KMS-11 (cell line): ENCODE results near the gene ELF4.

Source experiments
- H2AFZ ChIP-seq: fragments of 200-600 bp; sonication (generic); 2 replicates; pipeline ENCODE4 v1.6.1; 2016; ENCODE audit warnings: antibody characterized with exemption, mixed run types, low read depth
- H3K27ac ChIP-seq: fragments of 200-600 bp; sonication (generic); 2 replicates; pipeline ENCODE4 v1.6.1; 2016; ENCODE audit warnings: mild to moderate bottlenecking, mixed run types
- H3K27me3 ChIP-seq: fragments of 200-600 bp; sonication (generic); 2 replicates; pipeline ENCODE4 v1.6.1; 2017; ENCODE audit warnings: mild to moderate bottlenecking, low read depth, mixed run types, moderate library complexity; ENCODE audit not compliant: insufficient read depth
- H3K36me3 ChIP-seq: fragments of 200-600 bp; sonication (generic); 2 replicates; pipeline ENCODE4 v1.6.1; 2017; ENCODE audit warnings: mild to moderate bottlenecking, mixed run types; ENCODE audit not compliant: insufficient read depth
- H3K4me1 ChIP-seq: fragments of 200-600 bp; sonication (generic); 2 replicates; pipeline ENCODE4 v1.6.1; 2016; ENCODE audit warnings: mild to moderate bottlenecking, low read depth, mixed run types; ENCODE audit not compliant: poor library complexity, severe bottlenecking
- H3K4me2 ChIP-seq: fragments of 200-600 bp; sonication (generic); 2 replicates; pipeline ENCODE4 v1.7.0; 2016; ENCODE audit warnings: mild to moderate bottlenecking, mixed run types
- H3K4me3 ChIP-seq: fragments of 200-600 bp; sonication (generic); IDR thresholded peaks from 2 replicates; pipeline ENCODE4 v1.6.1; 2017; ENCODE audit warnings: low read depth, low read length, mixed read lengths; ENCODE audit not compliant: insufficient read depth
- H3K79me2 ChIP-seq: fragments of 200-600 bp; sonication (generic); 2 replicates; pipeline ENCODE4 v1.6.1; 2016; ENCODE audit warnings: low read depth, mixed run types; ENCODE audit not compliant: insufficient read depth
- H3K9ac ChIP-seq: fragments of 200-600 bp; sonication (generic); 2 replicates; pipeline ENCODE4 v1.6.1; 2016; ENCODE audit warnings: mild to moderate bottlenecking, mixed run types
- H4K20me1 ChIP-seq: fragments of 200-600 bp; sonication (generic); 2 replicates; pipeline ENCODE4 v1.6.1; 2016; ENCODE audit warnings: mild to moderate bottlenecking, mixed run types; ENCODE audit not compliant: insufficient read depth
- TF ChIP-seq, protein P1 (sequence below): fragments of 200-600 bp; sonication (generic); conservative IDR thresholded peaks from 2 replicates; pipeline ENCODE4 v1.6.1; 2017; ENCODE audit warnings: low read depth, mild to moderate bottlenecking, antibody characterized with exemption, low read length, moderate library complexity, mixed read lengths

The ELF4 gene

DNA sequence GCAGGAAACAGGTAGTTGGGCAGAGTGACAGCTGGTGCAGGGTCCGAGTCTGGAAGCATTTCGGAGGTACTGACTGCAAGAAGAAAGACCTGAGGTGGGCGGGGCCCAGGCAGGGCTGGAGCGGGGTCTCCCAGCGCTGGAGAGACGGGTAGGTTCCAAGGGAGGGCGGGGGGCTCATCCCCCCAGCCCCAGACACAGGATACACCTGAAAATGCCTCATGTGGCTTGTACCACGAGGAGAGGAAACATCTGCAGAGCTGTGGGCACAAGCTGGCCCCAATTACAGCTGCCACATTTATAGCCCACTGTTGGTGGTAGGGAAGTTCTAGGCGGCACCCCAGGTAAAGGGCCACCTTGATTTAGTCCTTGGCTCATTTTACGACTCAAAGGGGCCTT, 38.0 kb downstream of the ELF4 start:
- Histone ChIP-seq H3K27ac (no peak overlapping the region), H3K9ac (no peak overlapping the region), H3K4me2 (no peak overlapping the region), H3K36me3 (no peaks in the 10 kb centered on the region), H3K4me1 (no peaks in the 10 kb centered on the region), H3K4me3 (no peak overlapping the region), H3K27me3 (no peaks in the 10 kb centered on the region), H2AFZ (no peak overlapping the region), H4K20me1 (no peaks in the 10 kb centered on the region), H3K79me2 (no peaks in the 10 kb centered on the region)
- TF ChIP-seq, protein P1, sequence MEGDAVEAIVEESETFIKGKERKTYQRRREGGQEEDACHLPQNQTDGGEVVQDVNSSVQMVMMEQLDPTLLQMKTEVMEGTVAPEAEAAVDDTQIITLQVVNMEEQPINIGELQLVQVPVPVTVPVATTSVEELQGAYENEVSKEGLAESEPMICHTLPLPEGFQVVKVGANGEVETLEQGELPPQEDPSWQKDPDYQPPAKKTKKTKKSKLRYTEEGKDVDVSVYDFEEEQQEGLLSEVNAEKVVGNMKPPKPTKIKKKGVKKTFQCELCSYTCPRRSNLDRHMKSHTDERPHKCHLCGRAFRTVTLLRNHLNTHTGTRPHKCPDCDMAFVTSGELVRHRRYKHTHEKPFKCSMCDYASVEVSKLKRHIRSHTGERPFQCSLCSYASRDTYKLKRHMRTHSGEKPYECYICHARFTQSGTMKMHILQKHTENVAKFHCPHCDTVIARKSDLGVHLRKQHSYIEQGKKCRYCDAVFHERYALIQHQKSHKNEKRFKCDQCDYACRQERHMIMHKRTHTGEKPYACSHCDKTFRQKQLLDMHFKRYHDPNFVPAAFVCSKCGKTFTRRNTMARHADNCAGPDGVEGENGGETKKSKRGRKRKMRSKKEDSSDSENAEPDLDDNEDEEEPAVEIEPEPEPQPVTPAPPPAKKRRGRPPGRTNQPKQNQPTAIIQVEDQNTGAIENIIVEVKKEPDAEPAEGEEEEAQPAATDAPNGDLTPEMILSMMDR = no peak

DNA sequence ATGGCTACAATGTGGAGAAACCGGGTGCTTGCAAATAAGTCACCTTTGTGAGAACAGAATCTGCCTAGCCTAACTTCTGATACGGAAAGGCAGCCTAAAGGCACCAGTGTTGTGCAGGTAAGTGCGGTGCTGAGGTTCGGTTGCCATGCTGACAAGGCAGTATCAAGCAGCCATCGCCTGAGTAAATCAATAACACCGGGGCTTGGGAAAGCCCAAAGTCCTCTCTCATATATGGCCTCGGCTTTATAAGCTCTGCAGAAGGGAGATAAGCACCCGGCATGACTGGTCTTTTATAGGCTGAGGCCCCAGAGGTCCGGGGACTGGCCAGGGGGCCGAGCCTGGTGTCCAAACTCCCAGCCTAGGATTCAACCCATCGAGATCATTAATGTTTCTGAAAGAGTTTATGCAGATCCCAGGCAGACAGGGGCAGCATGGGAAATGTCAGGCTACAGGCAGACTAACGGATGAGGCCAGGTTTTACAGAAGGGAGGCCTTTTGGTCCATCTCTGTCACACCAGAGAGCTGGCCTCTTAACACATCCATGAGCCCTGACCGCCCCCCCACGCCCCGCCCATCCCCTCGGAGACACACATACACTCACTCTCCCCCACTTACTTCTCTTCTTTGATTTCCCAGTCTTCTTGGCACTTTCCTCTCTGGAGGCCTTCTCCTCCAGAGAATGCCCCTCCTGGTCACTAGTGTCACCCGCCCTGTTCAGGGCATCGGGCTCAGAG, 38.5 kb downstream of the ELF4 start:
- TF ChIP-seq, protein P1 = no peak
- Histone ChIP-seq H2AFZ (no peak overlapping the region), H3K4me3 (no peak overlapping the region), H3K79me2 (no peaks in the 10 kb centered on the region), H3K27me3 (no peaks in the 10 kb centered on the region), H3K4me2 (no peak overlapping the region), H3K27ac (no peak overlapping the region), H3K9ac (no peak overlapping the region), H3K4me1 (no peaks in the 10 kb centered on the region), H4K20me1 (no peaks in the 10 kb centered on the region), H3K36me3 (no peaks in the 10 kb centered on the region)

DNA sequence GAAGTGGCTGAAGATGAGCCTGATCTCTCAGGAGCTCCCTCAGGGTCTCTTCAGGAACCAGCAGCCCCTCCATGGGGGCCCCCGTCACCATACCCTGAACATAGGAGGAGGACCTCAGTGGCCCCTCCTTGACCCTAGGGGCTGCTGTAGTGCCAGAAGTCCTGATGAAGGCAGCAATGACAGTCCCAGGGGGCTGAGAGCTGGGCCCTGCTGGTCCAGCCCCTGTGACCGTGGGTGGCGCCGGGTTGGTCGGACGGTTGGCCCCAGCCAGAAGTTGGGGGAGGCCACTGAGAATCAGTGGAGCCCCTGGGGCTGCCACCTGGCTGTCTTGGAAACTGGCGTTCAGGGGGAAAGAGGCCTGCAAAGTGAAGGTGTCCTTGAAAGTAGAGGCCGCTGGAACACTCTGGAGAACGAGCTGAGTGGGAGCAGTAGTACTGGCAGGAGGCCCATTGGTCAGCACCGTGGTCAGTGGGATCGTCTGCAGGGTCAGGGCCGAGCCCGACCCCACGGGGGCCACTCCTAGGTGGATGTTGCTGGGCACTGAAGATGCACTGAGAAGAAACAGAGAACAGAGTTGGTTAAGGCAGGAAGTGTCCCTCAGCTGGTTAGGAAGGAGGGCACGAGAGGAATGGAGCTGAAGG, 43.2 kb downstream of the ELF4 start:
- Histone ChIP-seq H3K79me2 (no peaks in the 10 kb centered on the region), H3K4me1 (no peaks in the 10 kb centered on the region), H3K9ac (no peak overlapping the region), H2AFZ (no peak overlapping the region), H3K4me2 (no peak overlapping the region), H3K27ac (no peak overlapping the region), H3K27me3 (no peaks in the 10 kb centered on the region), H3K36me3 (no peaks in the 10 kb centered on the region), H4K20me1 (no peaks in the 10 kb centered on the region), H3K4me3 (no peak overlapping the region)
- TF ChIP-seq, protein P1 = no peak

DNA sequence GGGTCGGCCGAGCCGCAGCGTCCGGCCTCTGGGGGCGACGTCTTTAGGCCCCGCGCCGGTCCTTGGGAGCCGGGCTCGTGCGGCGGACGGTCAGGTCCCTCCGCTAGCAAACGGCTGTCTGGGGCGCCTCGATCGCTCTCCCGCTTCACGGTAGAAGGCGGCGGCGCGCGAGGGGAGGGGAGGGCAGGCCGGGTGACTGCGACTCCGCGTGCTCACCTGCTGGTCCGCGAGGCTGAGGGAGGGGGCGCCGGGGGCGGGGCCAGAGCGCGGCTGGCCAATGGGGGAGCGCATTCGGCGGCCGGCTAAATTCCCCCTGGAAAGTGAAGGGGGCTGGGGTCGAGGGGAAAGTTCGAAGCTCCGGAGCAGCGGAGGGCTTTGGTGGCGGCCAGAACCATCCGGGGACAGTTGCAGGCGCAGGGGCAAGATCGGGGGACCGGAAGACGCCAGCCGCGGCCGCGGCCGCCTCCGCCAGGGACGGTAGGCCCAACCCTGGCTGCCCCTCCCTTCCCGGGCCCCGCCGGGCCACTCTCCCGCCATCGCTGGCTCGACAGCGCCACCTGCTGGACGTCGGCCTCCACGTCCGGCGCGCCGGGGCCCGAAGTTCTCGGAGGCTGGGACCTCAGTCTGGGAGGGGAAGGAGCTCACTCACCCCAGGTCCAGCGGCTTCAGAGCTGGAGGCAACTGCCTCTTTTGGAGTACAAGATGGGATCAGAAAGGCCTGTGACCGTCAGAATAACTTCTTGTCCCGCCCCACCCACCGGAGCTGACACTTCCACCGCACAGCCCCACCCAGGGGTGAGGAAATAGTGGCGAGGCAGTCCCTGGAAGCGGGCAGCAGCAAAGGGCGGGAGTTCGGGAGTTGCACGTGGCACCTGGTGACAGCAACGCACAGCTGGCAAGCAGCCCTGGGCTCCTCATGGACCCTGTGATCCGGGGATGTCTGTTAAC, 49.9 kb downstream of the ELF4 start:
- H2AFZ ChIP-seq = peak overlapping the region; percentile 90
- no peak overlapping the region for H3K4me3 ChIP-seq
- H3K79me2 ChIP-seq = no peaks in the 10 kb centered on the region
- H4K20me1 ChIP-seq = no peaks in the 10 kb centered on the region
- peak overlapping the region; percentile 57 for H3K27ac ChIP-seq
- peaks cover 7% of the 10 kb centered on the region for H3K4me1 ChIP-seq
- no peaks in the 10 kb centered on the region for H3K27me3 ChIP-seq
- H3K4me2 ChIP-seq = peak overlapping the region; percentile 82
- TF ChIP-seq, protein P1 = peak; percentile 75
- H3K9ac ChIP-seq = peak overlapping the region; percentile 77; the same call in 1 of the 2 replicates
- H3K36me3 ChIP-seq = no peaks in the 10 kb centered on the region
